HG03280 (cell line): ENCODE results near the gene FRS3.

Experiments
- ATAC-seq: cut with Tn5 transposase; IDR thresholded peaks from one replicate; pipeline ENCODE4 v1.9.1; 2021; ENCODE audit warnings: mild to moderate bottlenecking, moderate library complexity; ENCODE audit not compliant: unreplicated experiment

FRS3 gene

GRCh38 chr6:41730531-41731436, 48.9 kb downstream of the FRS3 start:
- no peak for ATAC-seq

GRCh38 chr6:41729624-41730023, 50.1 kb downstream of the FRS3 start:
- ATAC-seq: no peak

- ATAC-seq: no peak
These were observed 50.7 kb downstream of the FRS3 start for GRCh38 chr6:41728954-41729353.

- ATAC-seq: no peak
These were observed 51.4 kb downstream of the FRS3 start for GRCh38 chr6:41728073-41728936.

GRCh38 chr6:41727705-41728072, 52.0 kb downstream of the FRS3 start:
- ATAC-seq: no peak

GRCh38 chr6:41726876-41727275, 52.8 kb downstream of the FRS3 start:
- no peak for ATAC-seq

- ATAC-seq: no peak
These were observed 54.9 kb downstream of the FRS3 start for GRCh38 chr6:41724586-41725501.

- no peak for ATAC-seq
These were observed 55.5 kb downstream of the FRS3 start for GRCh38 chr6:41724228-41724580.

- ATAC-seq: peak; percentile 50
These were observed 56.0 kb downstream of the FRS3 start for GRCh38 chr6:41723530-41724227.

GRCh38 chr6:41722969-41723529, 56.7 kb downstream of the FRS3 start:
- ATAC-seq: no peak

GRCh38 chr6:41721414-41721813, 58.3 kb downstream of the FRS3 start:
- no peak for ATAC-seq

GRCh38 chr6:41720783-41721182, 58.9 kb downstream of the FRS3 start:
- ATAC-seq: no peak

- no peak for ATAC-seq
These were observed 59.5 kb downstream of the FRS3 start for GRCh38 chr6:41720262-41720620.
